ENCODE results near the gene PTPRM. TPM values are rescaled to one million over a fixed set of nuclear protein-coding genes. Genes with fewer than 3 reads are reported as not detected.

The PTPRM gene
- total RNA-seq, 4 donors from 2014 or later, result 81.5 to 98.9 (median 86.8) TPM

- Histone ChIP-seq H3K27me3 (no peaks in the 10 kb centered on the region), H3K4me1 (peaks cover 0 to 10% (median 0%) of the 10 kb centered on the region in 3 donors), H3K36me3 (no peaks in the 10 kb centered on the region), H3K27ac (no peak overlapping the region), H3K4me3 (no peak overlapping the region), H3K9me3 (no peaks in the 10 kb centered on the region)
- no peak for ATAC-seq
- TF ChIP-seq POLR2AphosphoS5 (IDR thresholded peaks at IDR 0.05), result no peak
- no peak for TF ChIP-seq EP300 (IDR thresholded peaks at IDR 0.05)
- no peak for TF ChIP-seq POLR2A (IDR thresholded peaks at IDR 0.05)
- no peak for TF ChIP-seq CTCF (IDR thresholded peaks at IDR 0.05)
- 100% methylated on average over 1 of the region's 2 CpGs; no CpG with 5 or more reads in 1 of the 2 donors for WGBS, 2 donors (ENCODE audit: low coverage in 1 of 2)
These were observed 719.2 kb downstream of the PTPRM start for GRCh38 chr18:8286303-8286702.

- TF ChIP-seq CTCF (IDR thresholded peaks at IDR 0.05), result no peak
- TF ChIP-seq POLR2A (IDR thresholded peaks at IDR 0.05), result no peak
- no peak for TF ChIP-seq EP300 (IDR thresholded peaks at IDR 0.05)
- no peak for TF ChIP-seq POLR2AphosphoS5 (IDR thresholded peaks at IDR 0.05)
- H3K4me1 ChIP-seq, result peaks cover 0 to 10% (median 0%) of the 10 kb centered on the region in 3 donors
- no peak overlapping the region for H3K27ac ChIP-seq
- no peak overlapping the region for H3K4me3 ChIP-seq
- WGBS, 2 donors (ENCODE audit: low coverage in 1 of 2), result 92% methylated on average over 2 of the region's 2 CpGs; no CpG with 5 or more reads in 1 of the 2 donors
- no peaks in the 10 kb centered on the region for H3K36me3 ChIP-seq
- no peak for ATAC-seq
- no peaks in the 10 kb centered on the region for H3K27me3 ChIP-seq
- H3K9me3 ChIP-seq, result no peaks in the 10 kb centered on the region
These were observed 720.2 kb downstream of the PTPRM start for GRCh38 chr18:8287196-8287885.

- no peaks in the 10 kb centered on the region for H3K9me3 ChIP-seq
- no peak overlapping the region for H3K27ac ChIP-seq
- H3K4me3 ChIP-seq, result no peak overlapping the region
- H3K4me1 ChIP-seq, result peaks cover 0 to 10% (median 0%) of the 10 kb centered on the region in 3 donors
- TF ChIP-seq EP300 (IDR thresholded peaks at IDR 0.05) (no peak), POLR2A (IDR thresholded peaks at IDR 0.05) (no peak), POLR2AphosphoS5 (IDR thresholded peaks at IDR 0.05) (no peak), CTCF (IDR thresholded peaks at IDR 0.05) (no peak)
- no peaks in the 10 kb centered on the region for H3K36me3 ChIP-seq
- WGBS, 2 donors (ENCODE audit: low coverage in 1 of 2), result 89 to 93% methylated on average over 5 of the region's 8 CpGs
- no peak for ATAC-seq
- no peaks in the 10 kb centered on the region for H3K27me3 ChIP-seq
These were observed 721.5 kb downstream of the PTPRM start for GRCh38 chr18:8288472-8289195.

GRCh38 chr18:8290435-8290834 lies 723.3 kb downstream of the PTPRM start:
- no peak overlapping the region for H3K4me3 ChIP-seq
- ATAC-seq, result no peak
- no peak overlapping the region for H3K27ac ChIP-seq
- 61 to 77% methylated on average over 2 to 3 of the region's 3 CpGs for WGBS, 2 donors (ENCODE audit: low coverage in 1 of 2)
- no peaks in the 10 kb centered on the region for H3K4me1 ChIP-seq
- no peak for TF ChIP-seq POLR2AphosphoS5 (IDR thresholded peaks at IDR 0.05)
- TF ChIP-seq CTCF (IDR thresholded peaks at IDR 0.05), result no peak
- TF ChIP-seq EP300 (IDR thresholded peaks at IDR 0.05), result no peak
- TF ChIP-seq POLR2A (IDR thresholded peaks at IDR 0.05), result no peak
- H3K36me3 ChIP-seq, result no peaks in the 10 kb centered on the region
- H3K27me3 ChIP-seq, result no peaks in the 10 kb centered on the region
- H3K9me3 ChIP-seq, result no peaks in the 10 kb centered on the region

Measured in gastroesophageal sphincter (tissue), 4 donors.